Lung (tissue), 12 donors: Measurements from ENCODE around the gene DYRK1A. TPM values are rescaled to one million over a fixed set of nuclear protein-coding genes. Genes with fewer than 3 reads are reported as not detected.

Experiments
- ATAC-seq: fragments of 200-7000 bp; cut with Tn5 transposase; one replicate; pipeline ENCODE4 v1.9.1; 2020; ENCODE audit warnings: moderate number of reproducible peaks; ENCODE audit not compliant: insufficient read depth, low FRiP score
- DNase-seq, 3 donors: peaks; one replicate each; pipeline ENCODE4 v3.0.0-alpha.2; 2013 to 2017
- H3K27ac ChIP-seq, 2 donors: one replicate each; pipeline ENCODE4 v1.5.1; 2013; ENCODE audit warnings: mild to moderate bottlenecking in 2 of 2, moderate library complexity in 2 of 2, control low read depth in 1 of 2, inconsistent platforms in 1 of 2, low read depth in 1 of 2, low read length in 1 of 2
- H3K27me3 ChIP-seq, 3 donors: one replicate each; pipeline ENCODE4 v1.5.1; 2013; ENCODE audit warnings: low read length in 2 of 3; ENCODE audit not compliant: control insufficient read depth in 3 of 3, insufficient read depth in 3 of 3
- H3K36me3 ChIP-seq, 4 donors: one replicate each; pipeline ENCODE4 v1.5.1; 2013; ENCODE audit warnings: low read length in 4 of 4, mild to moderate bottlenecking in 1 of 4, moderate library complexity in 1 of 4; ENCODE audit not compliant: control insufficient read depth in 4 of 4, insufficient read depth in 4 of 4
- H3K4me1 ChIP-seq, 5 donors: one replicate each; pipeline ENCODE4 v1.5.1; 2013; ENCODE audit warnings: low read length in 5 of 5, mild to moderate bottlenecking in 2 of 5, moderate library complexity in 1 of 5; ENCODE audit not compliant: control insufficient read depth in 5 of 5, insufficient read depth in 5 of 5
- H3K4me3 ChIP-seq: one replicate; pipeline ENCODE4 v1.5.1; 2013; ENCODE audit warnings: mild to moderate bottlenecking, control low read depth, moderate library complexity
- H3K9ac ChIP-seq, 2 donors: one replicate each; pipeline ENCODE4 v1.5.1; 2013; ENCODE audit warnings: low read length in 2 of 2, control low read depth in 1 of 2; ENCODE audit not compliant: insufficient read depth in 1 of 2
- H3K9me3 ChIP-seq, 4 donors: one replicate each; pipeline ENCODE4 v1.5.1; 2013; ENCODE audit warnings: low read length in 3 of 4, mild to moderate bottlenecking in 1 of 4, moderate library complexity in 1 of 4; ENCODE audit not compliant: control insufficient read depth in 4 of 4, insufficient read depth in 3 of 4
- WGBS, 2 donors: extraction: QIAGEN DNeasy Blood & Tissue Kit; methylation state at CpG; one replicate each; pipeline ENCODE4 v1.1.7; 2013; 5-methylcytosine and 5-hydroxymethylcytosine counted together
- polyA plus RNA-seq, 2 donors: library from polyadenylated mRNA; stranded (reverse); fragments of 200-250 nt; gene quantifications; one replicate each; pipeline ENCODE4 v1.2.1, GENCODE V29; 2013
- total RNA-seq, 2 donors: library from RNA; depleted of rRNA in 1 of 2; stranded (reverse); fragments of >200 nt in 1 of 2; gene quantifications; one replicate each; pipeline ENCODE4 v1.2.1, GENCODE V29; 2014 to 2021
- TF ChIP-seq, protein P1 (sequence below): IDR thresholded peaks from 2 replicates; pipeline ENCODE4 v1.5.1; 2012; ENCODE audit warnings: mild to moderate bottlenecking; ENCODE audit errors: control extremely low read depth, extremely low read depth
- donor health status: control.
- donor health status: control.
- donor health status: Bipolar disorder and iron deficiency.
- donor health status: healthy.
- donor health status: DM: yes; HTN: yes; CAD: no.

The DYRK1A gene
- total and polyA plus RNA-seq, 4 donors = 22.1 to 149 (median 43.3) TPM

DNA sequence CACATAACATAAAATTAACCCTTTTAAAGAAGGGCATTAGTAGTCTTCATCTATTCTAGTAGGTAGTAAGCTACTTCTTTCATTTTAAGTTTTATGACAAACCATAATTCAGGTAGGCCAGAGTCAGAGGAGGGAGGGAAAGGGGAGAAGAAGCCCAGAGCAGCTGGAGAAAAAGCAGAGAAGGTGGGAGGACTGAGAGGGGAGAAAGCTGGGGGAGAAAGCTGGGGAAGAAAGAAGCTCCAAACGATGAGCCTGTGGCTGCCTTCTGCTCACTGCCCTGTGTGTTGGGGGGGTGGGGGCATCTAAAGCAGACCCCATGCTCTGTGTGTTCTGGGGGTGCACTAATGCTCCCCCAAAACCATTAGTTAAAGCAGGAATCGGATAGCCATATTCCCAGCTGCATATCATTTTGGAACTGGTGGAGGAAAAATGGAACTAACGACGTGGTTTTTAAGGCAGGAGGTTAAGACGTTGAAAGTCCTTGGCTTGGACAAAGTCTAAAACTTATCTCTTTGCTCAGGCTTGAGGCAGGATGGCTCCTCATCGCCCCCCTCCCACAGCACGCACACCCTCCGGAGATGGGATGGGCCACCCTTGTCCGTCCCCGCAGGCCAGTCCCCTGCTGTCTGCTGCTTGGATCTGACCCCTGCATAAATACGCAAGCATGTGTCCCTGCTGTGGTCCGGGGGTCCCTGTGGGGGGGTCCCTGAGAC is 184.2 kb downstream of the DYRK1A start:
- Histone ChIP-seq H3K36me3 (no peaks in the 10 kb centered on the region), H3K27ac (no peak overlapping the region), H3K9me3 (no peaks in the 10 kb centered on the region), H3K27me3 (no peaks in the 10 kb centered on the region), H3K4me1 (peaks cover 2 to 30% (median 13%) of the 10 kb centered on the region in 5 donors), H3K9ac (no peak overlapping the region), H3K4me3 (no peak overlapping the region)
- DNase-seq = no peak
- no peak for ATAC-seq
- TF ChIP-seq, protein P1, sequence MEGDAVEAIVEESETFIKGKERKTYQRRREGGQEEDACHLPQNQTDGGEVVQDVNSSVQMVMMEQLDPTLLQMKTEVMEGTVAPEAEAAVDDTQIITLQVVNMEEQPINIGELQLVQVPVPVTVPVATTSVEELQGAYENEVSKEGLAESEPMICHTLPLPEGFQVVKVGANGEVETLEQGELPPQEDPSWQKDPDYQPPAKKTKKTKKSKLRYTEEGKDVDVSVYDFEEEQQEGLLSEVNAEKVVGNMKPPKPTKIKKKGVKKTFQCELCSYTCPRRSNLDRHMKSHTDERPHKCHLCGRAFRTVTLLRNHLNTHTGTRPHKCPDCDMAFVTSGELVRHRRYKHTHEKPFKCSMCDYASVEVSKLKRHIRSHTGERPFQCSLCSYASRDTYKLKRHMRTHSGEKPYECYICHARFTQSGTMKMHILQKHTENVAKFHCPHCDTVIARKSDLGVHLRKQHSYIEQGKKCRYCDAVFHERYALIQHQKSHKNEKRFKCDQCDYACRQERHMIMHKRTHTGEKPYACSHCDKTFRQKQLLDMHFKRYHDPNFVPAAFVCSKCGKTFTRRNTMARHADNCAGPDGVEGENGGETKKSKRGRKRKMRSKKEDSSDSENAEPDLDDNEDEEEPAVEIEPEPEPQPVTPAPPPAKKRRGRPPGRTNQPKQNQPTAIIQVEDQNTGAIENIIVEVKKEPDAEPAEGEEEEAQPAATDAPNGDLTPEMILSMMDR = no peak
- WGBS, 2 donors = 72 to 80% methylated on average over 12 of the region's 12 CpGs

DNA sequence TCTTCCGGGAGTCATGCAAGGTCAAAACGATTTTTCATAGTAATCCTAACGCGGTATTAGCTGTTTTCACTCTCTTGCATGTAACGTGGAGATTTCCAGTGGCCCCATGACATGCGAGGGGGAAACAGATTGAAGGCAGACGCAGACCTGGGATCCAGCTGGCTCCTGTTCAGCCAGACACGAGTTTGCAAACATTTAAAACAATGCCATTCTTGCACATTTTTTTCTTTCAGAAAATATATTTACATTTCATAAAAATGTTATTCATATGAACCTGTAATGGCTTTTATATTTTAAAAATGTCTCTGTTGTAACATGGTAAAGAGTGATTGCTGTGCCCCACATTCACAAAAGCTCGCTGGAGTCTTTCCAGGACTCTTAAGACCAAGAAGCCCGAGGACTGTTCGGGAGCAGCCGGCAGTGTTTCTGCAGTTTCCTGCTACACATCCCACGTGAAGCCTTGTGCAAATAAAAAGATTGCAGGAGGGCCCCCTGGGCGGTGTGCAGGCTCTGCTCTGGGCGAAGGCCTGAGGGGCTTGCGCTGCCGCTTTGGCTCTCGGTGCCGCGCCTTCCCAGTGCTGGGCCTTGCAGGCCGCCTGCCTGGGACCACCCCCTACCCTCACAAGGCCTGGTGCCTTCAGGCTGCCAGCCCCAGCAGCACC is 184.9 kb downstream of the DYRK1A start:
- peak; percentile 74 to 93 (median 83) for DNase-seq
- no peak overlapping the region for H3K4me3 ChIP-seq
- 47 to 56% methylated on average over 21 of the region's 21 CpGs for WGBS, 2 donors
- H3K27ac ChIP-seq = peak overlapping the region in 1 of 2 donors; percentile 51
- H3K27me3 ChIP-seq = no peaks in the 10 kb centered on the region
- H3K36me3 ChIP-seq = no peaks in the 10 kb centered on the region
- TF ChIP-seq, protein P1 = no peak
- peaks cover 2 to 30% (median 13%) of the 10 kb centered on the region in 5 donors for H3K4me1 ChIP-seq
- H3K9ac ChIP-seq = no peak overlapping the region
- no peaks in the 10 kb centered on the region for H3K9me3 ChIP-seq
- ATAC-seq = peak; percentile 58

DNA sequence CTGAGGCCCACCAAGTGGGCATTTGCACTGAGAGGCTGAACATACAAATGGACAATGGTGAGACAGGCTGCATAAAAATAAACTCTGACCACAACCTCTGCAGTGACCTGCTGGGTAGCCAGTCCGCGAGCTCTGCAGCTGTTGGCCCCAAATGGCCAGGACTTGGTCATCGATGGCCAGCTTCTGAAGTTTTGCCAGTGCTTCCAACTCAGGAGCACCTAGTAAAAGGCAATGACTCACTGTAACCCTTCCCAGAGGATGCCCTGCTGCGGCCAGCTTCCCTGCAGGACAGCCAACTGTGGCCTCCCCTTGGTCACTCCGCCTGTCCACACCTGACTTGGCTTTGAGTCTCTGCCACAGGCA is 185.4 kb downstream of the DYRK1A start:
- Histone ChIP-seq H3K9me3 (no peaks in the 10 kb centered on the region), H3K36me3 (no peaks in the 10 kb centered on the region), H3K9ac (no peak overlapping the region), H3K4me1 (peaks cover 2 to 30% (median 13%) of the 10 kb centered on the region in 5 donors), H3K4me3 (no peak overlapping the region), H3K27ac (peak overlapping the region in 1 of 2 donors; percentile 51), H3K27me3 (no peaks in the 10 kb centered on the region)
- DNase-seq (no peak), ATAC-seq (no peak)
- TF ChIP-seq, protein P1 = no peak
- WGBS, 2 donors = 91 to 93% methylated on average over 5 of the region's 5 CpGs
